Left kidney (tissue), 2 donors: ENCODE data around the gene FAM98C. TPM values are rescaled to one million over a fixed set of nuclear protein-coding genes. Genes with fewer than 3 reads are reported as not detected.
"Not testable (repeated sequence)": the region's sequence is repeated elsewhere in the genome, so short reads cannot be mapped to it uniquely, and the experiment has no call there.

Source experiments
- DNase-seq: peaks from one replicate; pipeline ENCODE4 v3.0.0-alpha.2; 2013
- polyA plus RNA-seq: library from polyadenylated mRNA; unstranded; fragments of 120-200 nt; gene quantifications from one replicate; pipeline ENCODE4 v1.2.1, GENCODE V29; 2013; ENCODE audit not compliant: insufficient read length

The FAM98C gene
- polyA plus RNA-seq, 1 donor: 13.0 TPM

- DNase-seq: no peak
Measured at GRCh38 chr19:38395381-38396114, 7.3 kb upstream of the FAM98C start.

- no peak for DNase-seq
Measured at GRCh38 chr19:38399081-38399480, 3.8 kb upstream of the FAM98C start.

- DNase-seq: no peak
Measured at GRCh38 chr19:38399537-38399936, 3.4 kb upstream of the FAM98C start.

- no peak for DNase-seq
Measured at GRCh38 chr19:38400361-38400760, 2.5 kb upstream of the FAM98C start.

- no peak for DNase-seq
Measured at GRCh38 chr19:38401148-38401547, 1.7 kb upstream of the FAM98C start.

- no peak for DNase-seq
Measured at GRCh38 chr19:38402623-38402966, 298 bp upstream of the FAM98C start.

GRCh38 chr19:38404858-38405257 is 2.0 kb downstream of the FAM98C start:
- no peak for DNase-seq

- DNase-seq: no peak
Measured at GRCh38 chr19:38405276-38405675, 2.4 kb downstream of the FAM98C start.

- no peak for DNase-seq
Measured at GRCh38 chr19:38409631-38410133, 6.8 kb downstream of the FAM98C start.

GRCh38 chr19:38410407-38410806 is 7.5 kb downstream of the FAM98C start:
- not testable (repeated sequence) for DNase-seq

GRCh38 chr19:38411041-38411712 is 8.3 kb downstream of the FAM98C start:
- DNase-seq: no peak

GRCh38 chr19:38411898-38412297 is 9.0 kb downstream of the FAM98C start:
- not testable (repeated sequence) for DNase-seq

GRCh38 chr19:38412491-38412890 is 9.6 kb downstream of the FAM98C start:
- DNase-seq: no peak

- DNase-seq: no peak
Measured at GRCh38 chr19:38412961-38413360, 10.1 kb downstream of the FAM98C start.

GRCh38 chr19:38413416-38413815 is 10.5 kb downstream of the FAM98C start:
- no peak for DNase-seq

GRCh38 chr19:38417146-38417543 is 14.3 kb downstream of the FAM98C start:
- DNase-seq: no peak

GRCh38 chr19:38417544-38418506 is 14.9 kb downstream of the FAM98C start:
- no peak for DNase-seq

GRCh38 chr19:38420935-38421334 is 18.0 kb downstream of the FAM98C start:
- no peak for DNase-seq

- no peak for DNase-seq
Measured at GRCh38 chr19:38421856-38422255, 19.0 kb downstream of the FAM98C start.

GRCh38 chr19:38422438-38422837 is 19.5 kb downstream of the FAM98C start:
- no peak for DNase-seq

GRCh38 chr19:38424272-38424671 is 21.4 kb downstream of the FAM98C start:
- DNase-seq: no peak

GRCh38 chr19:38425222-38425809 is 22.4 kb downstream of the FAM98C start:
- DNase-seq: no peak
